Tibial nerve (tissue), 4 donors: ENCODE data around the gene RHOBTB3.

ENCODE experiments used
- EP300 ChIP-seq, 2 donors: sonication (generic); formaldehyde crosslinking; IDR thresholded peaks; one replicate each; pipeline ENCODE4 v1.6.1; 2017; ENCODE audit warnings: antibody characterized with exemption in 2 of 2, mild to moderate bottlenecking in 1 of 2
- POLR2A ChIP-seq, 2 donors: fragments of 450-650 bp; IDR thresholded peaks; one replicate each; pipeline ENCODE4 v1.6.1; 2017; ENCODE audit warnings: antibody characterized with exemption in 2 of 2, mild to moderate bottlenecking in 2 of 2, moderate library complexity in 2 of 2
- TF ChIP-seq, protein P1 (sequence below), 5 experiments: fragments of 200-600 bp in 3 of 5; fragments of 450-650 bp in 2 of 5; sonication (generic) in 3 of 5; IDR thresholded peaks; one replicate each; pipeline ENCODE4 v1.5.1; 2016 to 2019; ENCODE audit warnings: antibody characterized with exemption in 5 of 5, mild to moderate bottlenecking in 3 of 5, moderate library complexity in 2 of 5

GRCh38 chr5:95686651-95687050 is 44.5 kb upstream of the RHOBTB3 start:
- TF ChIP-seq, protein P1, sequence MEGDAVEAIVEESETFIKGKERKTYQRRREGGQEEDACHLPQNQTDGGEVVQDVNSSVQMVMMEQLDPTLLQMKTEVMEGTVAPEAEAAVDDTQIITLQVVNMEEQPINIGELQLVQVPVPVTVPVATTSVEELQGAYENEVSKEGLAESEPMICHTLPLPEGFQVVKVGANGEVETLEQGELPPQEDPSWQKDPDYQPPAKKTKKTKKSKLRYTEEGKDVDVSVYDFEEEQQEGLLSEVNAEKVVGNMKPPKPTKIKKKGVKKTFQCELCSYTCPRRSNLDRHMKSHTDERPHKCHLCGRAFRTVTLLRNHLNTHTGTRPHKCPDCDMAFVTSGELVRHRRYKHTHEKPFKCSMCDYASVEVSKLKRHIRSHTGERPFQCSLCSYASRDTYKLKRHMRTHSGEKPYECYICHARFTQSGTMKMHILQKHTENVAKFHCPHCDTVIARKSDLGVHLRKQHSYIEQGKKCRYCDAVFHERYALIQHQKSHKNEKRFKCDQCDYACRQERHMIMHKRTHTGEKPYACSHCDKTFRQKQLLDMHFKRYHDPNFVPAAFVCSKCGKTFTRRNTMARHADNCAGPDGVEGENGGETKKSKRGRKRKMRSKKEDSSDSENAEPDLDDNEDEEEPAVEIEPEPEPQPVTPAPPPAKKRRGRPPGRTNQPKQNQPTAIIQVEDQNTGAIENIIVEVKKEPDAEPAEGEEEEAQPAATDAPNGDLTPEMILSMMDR (IDR thresholded peaks at IDR 0.05) = no peak
- TF ChIP-seq POLR2A (IDR thresholded peaks at IDR 0.05) (no peak), EP300 (IDR thresholded peaks at IDR 0.05) (no peak)
